ENCODE measurements around the gene SH3BGRL2. TPM values are rescaled to one million over a fixed set of nuclear protein-coding genes. Genes with fewer than 3 reads are reported as not detected.

SH3BGRL2 gene
- total RNA-seq, 1 experiment from 2014 or later, result 11.8 TPM

- Histone ChIP-seq H3K56ac (ENCODE audit: insufficient read length, low read depth, low read length) (no peak overlapping the region), H3T11ph (ENCODE audit: low read length) (no peak overlapping the region), H3K4me2 (ENCODE audit: insufficient read depth, insufficient read length, low read length) (no peak overlapping the region), H2BK120ac (ENCODE audit: low read depth, low read length, poor library complexity, severe bottlenecking) (no peak overlapping the region), H2BK20ac (ENCODE audit: low read depth, low read length, poor library complexity, severe bottlenecking) (no peak overlapping the region), H2BK5ac (ENCODE audit: insufficient read length, low read length) (no peak overlapping the region), H3K9me3 (ENCODE audit: control insufficient read depth, low read depth, low read length) (no peaks in the 10 kb centered on the region), H3K18ac (ENCODE audit: insufficient read length, low read depth, low read length) (no peak overlapping the region), H4K8ac (replicated peaks; ENCODE audit: insufficient read length, low read depth, low read length) (no peak overlapping the region), H3K23me2 (ENCODE audit: insufficient read length, low read depth, low read length, poor library complexity, severe bottlenecking) (no peaks in the 10 kb centered on the region), H3K9ac (ENCODE audit: extremely low read depth, insufficient read length, low read length) (no peak overlapping the region), H2BK15ac (ENCODE audit: low read depth, low read length) (no peak overlapping the region), H4K5ac (ENCODE audit: insufficient read length, low read depth, low read length) (no peak overlapping the region), H2BK12ac (ENCODE audit: insufficient read length, low read depth, low read length) (no peak overlapping the region), H4K91ac (ENCODE audit: insufficient read length, low read depth, low read length) (no peak overlapping the region), H3K4me1 (ENCODE audit: insufficient read depth, low read length) (no peaks in the 10 kb centered on the region), H2AFZ (ENCODE audit: low read length) (no peak overlapping the region), H3K79me1 (ENCODE audit: insufficient read depth, low read depth, low read length, poor library complexity, severe bottlenecking) (no peaks in the 10 kb centered on the region), H3K79me2 (ENCODE audit: insufficient read depth, low read length) (no peaks in the 10 kb centered on the region), H3K4ac (ENCODE audit: low read depth, low read length) (no peak overlapping the region), H3K23ac (ENCODE audit: insufficient read length, low read depth, low read length) (no peak overlapping the region), H4K20me1 (ENCODE audit: control insufficient read depth, insufficient read depth, insufficient read length) (no peaks in the 10 kb centered on the region), H3K27ac (ENCODE audit: insufficient read length, low read depth, low read length) (no peak overlapping the region), H3K14ac (ENCODE audit: insufficient read depth, low read length) (no peak overlapping the region), H3K27me3 (ENCODE audit: insufficient read depth, low read length) (no peaks in the 10 kb centered on the region), H2AK5ac (ENCODE audit: insufficient read length, low read length) (no peak overlapping the region)
- no peak for TF ChIP-seq CTCF (conservative IDR thresholded peaks at IDR 0.05)
- Mint-ChIP-seq H3K27me3 (ENCODE audit: low read depth) (no peaks in the 10 kb centered on the region), H3K4me3 (no peak overlapping the region), H3K36me3 (ENCODE audit: insufficient read depth in 1 of 3, low read depth in 3 of 3) (no peaks in the 10 kb centered on the region), H3K9me3 (no peaks in the 10 kb centered on the region), H3K4me1 (no peaks in the 10 kb centered on the region; a peak in 1 of 4 replicates), H3K27ac (no peak overlapping the region)
- no CpG with 5 or more reads among the region's 3 CpGs for WGBS (ENCODE audit: extremely low coverage, insufficient read length, low lambda C conversion rate)
- no peak for DNase-seq
Observed at GRCh38 chr6:79609225-79609595, 21.9 kb upstream of the SH3BGRL2 start.

All from H9 (cell line).